Activated CD4-positive, alpha-beta T cell treated with anti-CD3 and anti-CD28 coated beads, Interleukin-2, amount 50 U/mL, for 48 hours (primary cell): Measurements from ENCODE around the gene MRPL44.
A peak's percentile ranks its signal among the peaks of the same experiment; 100 is the strongest.
"Not testable (repeated sequence)": the region's sequence is repeated elsewhere in the genome, so short reads cannot be mapped to it uniquely, and the experiment has no call there.

Source experiments
- DNase-seq, 2 experiments: peaks; one replicate each; pipeline ENCODE4 v3.0.0-alpha.2; 2020

The MRPL44 gene

DNA sequence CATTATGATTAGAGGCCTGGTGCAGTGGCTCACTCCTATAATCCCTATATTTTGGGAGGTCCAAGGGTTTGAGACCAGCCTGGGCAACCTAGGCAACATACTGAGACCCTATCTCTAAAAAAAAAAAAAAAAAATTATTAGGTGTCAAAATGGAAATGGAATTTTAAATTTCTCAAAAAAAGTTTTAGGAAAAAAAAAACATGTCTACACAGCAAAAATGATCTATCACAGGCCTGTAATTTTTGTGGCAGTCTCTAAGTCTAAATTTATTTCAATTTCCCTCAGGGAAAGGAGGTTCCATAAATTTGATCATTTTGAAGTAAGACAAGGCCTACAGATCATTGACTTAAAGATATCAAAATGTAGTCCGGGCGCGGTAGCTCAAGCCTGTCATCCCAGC lies 16.3 kb downstream of the MRPL44 start:
- DNase-seq = no peak

DNA sequence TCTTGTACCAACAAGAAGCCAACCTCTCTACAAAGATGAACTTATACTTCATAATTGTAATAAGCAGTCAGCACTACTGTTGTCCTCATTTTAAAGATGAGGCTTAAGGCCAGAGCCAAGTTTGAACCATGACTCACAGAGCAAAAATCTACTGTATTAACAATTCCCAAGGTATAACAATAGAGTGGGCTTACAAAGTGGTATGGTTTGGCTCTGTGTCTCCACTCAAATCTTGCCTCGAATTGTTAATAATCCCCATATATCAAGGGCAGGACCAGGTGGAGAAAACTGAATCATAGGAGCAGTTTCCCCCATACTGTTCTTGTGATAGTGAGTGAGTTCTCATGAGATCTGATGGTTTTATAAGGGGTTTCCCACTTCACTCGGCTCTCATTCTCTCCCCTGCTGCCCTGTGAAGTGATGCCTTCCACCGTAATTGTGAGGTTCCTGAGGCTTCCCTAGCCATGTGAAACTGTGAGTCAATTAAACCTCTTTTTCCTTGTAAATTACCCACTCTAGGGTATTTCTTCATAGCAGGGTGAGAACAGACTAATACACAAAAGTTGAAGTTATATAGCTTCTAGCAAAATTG lies 19.5 kb downstream of the MRPL44 start:
- no peak for DNase-seq

DNA sequence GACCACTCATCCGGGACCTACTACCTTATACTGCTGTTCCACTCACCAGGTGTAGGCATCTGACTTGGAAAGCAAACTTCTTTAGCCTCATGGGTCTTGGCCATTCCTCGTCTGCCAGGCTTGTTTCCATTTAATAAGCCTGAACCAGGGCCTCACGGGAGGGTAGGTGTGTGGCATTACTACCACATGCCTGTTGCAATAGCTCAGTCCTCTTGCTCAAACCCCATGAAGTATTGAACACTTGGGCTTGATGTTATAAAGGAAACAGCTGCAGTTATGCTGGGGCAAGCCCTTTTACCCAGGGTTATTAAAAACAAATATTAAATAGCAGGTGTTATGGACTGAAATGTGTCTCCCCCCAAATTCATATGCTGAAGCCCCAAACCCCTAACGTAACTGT lies 21.2 kb downstream of the MRPL44 start:
- DNase-seq = no peak

DNA sequence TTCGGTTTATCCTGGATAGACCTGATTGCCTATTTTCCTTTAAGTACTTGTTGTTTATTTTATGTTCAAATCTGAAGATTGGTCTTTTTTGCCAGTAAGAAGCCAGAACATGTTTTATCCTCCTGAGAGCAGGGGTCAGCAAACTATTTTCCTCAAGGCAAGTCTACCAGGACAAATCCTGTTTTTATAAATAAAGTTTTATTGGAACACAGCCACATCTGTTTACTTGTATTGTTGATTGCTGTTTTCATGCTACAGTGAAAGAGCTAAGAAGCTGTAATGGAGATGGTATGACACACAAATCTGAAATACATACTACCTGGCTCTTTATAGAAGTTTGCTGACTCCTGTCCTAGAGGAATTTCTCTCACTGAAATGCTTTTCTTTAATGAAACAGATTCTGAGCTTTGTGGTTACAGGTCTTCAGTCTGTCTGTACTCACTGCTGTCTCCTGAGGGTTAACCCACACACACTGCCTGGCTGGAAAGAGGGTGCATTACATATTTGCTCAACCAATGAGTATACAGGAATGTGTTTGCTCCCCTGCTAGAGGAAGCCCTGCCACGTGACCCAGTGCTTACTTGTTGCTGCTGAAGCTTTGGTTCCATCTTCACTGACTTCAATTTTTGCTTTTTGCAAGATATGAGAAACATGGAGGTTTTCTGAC lies 22.6 kb downstream of the MRPL44 start:
- no peak for DNase-seq

DNA sequence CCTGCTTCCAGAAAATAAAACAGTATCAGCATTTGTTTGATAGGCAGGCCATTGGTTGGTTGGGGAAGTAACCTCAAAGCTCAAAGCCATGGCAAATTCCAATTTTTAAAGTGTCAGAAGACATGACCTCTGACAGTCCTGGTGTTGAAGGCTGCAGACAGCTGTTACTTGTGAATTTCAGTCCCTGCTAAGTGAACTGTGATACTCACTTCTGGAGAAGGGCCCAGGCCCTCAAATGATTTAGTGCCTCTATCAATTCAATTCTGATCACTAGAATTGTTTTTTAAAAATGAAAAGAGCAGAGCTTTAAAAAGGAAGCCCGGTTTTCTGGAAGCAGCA lies 23.1 kb downstream of the MRPL44 start:
- DNase-seq = no peak

DNA sequence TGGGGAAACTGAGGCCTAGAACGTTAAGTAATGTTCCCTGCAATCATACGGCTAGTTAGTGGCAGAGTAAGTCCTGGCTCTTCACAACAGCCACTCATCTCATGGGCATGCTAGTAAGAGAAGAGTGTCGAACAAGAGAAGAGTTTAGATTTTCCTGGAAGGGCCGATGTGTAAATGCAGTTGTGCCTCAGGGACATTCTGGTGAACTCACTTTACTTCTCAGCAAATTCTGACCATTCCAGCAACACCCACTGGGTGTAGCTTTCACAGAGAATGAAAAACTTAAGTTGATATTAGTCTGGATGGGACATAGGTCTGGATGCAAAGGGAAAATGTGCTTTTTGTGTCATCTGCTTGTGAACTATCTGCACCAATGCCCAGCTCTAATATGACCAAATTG lies 23.5 kb downstream of the MRPL44 start:
- DNase-seq = no peak

DNA sequence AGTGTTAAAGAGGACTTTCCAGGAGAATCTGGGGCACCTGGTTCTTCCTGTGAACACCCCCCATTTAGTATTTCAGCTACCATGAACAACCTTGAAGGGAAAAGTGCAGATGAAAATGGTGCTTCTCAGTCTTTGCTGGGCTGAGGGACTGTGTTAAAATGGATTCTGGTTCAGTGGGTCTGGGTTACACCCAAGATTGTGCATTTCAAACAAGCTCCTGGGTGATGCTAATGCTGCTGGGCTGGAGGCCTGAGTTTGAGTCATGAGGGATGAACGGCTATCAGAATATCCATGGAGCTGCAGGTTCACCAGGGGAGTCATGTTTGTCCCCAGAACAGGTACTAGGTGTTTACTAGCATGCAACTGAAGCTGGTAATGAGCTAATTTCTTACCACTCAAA lies 24.0 kb downstream of the MRPL44 start:
- no peak for DNase-seq

DNA sequence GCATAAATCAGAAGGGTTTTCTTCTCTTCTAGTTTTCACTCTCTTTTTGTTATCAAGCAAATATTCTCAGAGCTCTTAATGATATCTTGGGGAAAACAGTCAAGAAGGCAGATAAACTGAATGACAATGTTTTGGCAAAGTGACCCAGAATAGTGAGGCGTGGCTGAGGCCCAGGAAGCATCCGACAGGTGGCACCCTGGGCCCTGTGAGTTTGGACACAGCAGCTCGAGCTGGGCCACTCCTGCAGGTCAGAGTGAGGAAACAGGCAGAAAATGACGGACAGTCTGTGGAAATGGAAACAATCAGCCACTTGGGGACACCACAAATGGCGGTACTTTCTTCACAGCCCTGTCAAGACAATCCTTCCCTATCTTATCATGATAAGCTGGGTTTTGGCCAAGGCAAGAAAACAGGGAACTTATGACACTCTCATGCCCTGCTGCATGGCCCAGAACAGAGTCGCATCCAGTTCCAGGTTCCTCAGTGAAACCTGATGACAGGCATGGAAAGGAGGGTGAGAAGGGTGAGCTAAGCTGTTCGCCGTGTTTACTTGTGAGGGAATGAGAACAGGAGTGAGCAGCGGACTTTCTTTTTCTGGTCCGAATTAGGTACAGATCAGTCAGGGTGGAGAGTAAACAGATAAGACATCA lies 32.1 kb downstream of the MRPL44 start:
- DNase-seq = no peak

DNA sequence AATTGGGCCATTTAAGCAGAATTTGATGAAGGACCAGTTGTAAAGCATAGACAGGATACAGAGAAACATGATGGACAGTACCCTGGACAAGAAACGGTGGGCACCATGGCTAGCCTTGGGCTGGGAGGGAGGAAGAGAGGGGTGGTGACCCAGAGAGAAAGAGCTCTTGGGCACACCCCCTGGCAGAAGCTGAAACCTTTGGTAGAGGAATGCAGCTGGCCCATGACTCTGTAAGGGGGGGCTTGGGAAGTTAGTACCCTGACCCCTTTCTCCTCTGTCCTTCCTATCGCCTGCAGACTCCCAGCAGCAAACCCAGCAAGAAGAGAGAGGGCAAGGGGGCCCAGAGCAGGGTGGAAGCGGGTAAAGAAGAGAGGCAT lies 32.6 kb downstream of the MRPL44 start:
- no peak for DNase-seq

DNA sequence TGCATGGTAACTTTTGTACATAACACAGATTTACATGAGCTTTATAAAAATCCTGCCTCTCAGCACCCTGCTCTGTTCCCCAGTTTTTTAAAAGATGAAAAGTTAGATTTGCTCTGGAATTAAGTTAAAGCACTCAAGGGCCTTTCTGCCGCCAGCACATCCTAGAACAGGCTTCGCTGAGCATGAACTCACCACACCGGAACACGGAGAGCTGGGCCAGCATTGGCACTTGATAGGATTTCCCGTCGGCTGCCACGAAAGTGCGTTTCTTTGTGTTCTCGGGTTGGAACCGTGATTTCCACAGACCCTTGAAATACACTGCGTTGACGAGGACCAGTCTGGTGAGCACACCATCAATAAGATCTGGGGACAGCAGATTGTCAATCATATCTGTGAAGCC lies 34.3 kb downstream of the MRPL44 start:
- DNase-seq = no peak

DNA sequence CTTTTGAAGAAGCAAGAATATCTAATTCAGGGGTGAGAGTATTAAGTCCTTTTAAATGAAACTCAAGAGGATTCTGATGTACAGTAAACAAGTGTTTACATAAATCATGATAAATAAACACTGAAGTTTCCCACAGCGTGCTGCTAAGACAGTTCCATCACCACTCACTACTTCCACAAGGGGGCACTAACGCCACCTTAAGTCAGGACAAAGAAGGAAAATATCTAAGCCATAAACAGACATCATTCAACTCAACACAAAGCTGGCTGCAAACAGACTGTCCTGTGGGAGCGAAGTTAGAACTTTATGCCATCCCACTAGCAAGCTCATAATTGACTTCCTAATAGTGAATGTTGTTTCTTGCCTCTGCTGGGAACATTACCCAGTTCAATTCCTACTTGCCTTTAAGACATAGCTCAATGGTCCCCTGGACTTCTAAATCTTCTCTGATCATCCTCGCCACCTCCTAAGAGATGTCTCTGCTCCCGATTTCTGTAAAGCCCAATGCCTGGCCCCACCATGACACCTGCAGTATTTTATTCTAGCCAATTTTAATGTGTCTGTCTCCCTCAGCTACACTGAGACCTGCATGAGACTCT lies 36.5 kb downstream of the MRPL44 start:
- DNase-seq = peak; percentile 65

DNA sequence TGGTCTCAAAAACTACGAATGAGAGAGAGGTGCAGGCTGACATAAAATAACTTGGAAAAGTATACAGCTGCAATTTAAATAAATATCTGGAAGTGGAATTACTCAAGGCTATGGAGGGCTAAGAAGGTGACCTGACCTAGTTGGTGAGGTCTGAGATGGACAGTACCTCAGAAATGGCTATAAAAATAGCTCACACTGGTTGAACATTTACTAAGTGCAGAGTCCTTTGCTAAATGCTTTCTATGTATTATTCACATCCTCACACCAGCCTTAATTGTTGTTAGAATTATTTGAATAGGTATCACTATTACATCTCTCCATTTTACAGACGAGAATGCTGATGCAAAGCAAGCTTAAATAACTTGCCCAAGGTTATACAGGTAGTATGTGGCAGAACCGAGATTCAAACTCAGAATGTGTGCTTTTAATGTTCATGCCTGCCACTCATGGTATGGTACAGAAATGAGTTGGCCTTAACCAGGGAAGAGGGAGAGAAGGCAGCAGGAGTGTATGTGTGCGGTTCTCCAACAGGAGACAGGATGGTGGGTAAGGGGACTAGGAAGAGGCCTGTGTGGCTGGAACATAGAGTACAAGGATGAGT lies 37.4 kb downstream of the MRPL44 start:
- DNase-seq = no peak

DNA sequence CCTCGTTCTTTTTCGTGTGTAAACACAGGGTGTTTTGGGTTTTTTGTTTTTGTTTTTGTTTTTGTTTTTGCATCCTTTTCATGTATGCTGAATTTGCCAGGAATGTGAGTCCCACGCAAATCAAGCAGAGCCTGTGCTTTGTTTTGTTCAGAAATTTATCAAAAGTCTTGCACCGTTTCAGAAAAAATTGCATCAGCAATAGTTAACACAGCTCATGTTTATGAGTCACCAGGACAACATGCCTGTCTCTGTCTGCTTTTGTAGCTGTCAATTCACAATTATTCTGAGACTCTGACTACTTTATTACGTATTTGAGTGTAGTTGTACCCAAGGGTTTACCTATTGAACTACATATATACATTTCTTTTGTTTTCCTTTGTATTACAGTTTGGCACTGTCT lies 38.3 kb downstream of the MRPL44 start:
- DNase-seq = no peak

DNA sequence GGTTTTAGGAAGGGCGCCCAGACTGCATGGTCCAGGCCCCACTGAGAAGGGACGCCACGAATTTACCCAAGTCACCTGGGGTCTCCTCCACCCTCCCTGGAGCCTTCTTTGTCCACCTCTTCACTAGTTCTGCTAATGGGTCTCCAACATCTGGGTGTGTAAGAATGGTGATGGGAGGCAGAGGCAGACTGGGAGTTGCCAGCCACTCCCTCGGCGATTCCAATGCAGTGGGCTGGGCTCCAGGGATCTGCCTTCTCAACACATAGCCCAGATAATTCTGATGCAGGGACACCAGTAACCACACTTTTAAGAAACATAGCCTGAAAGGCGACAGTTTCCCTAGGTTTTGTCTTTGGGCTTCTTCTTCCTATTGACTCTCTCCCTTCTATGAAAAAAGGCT lies 39.1 kb downstream of the MRPL44 start:
- no peak for DNase-seq

DNA sequence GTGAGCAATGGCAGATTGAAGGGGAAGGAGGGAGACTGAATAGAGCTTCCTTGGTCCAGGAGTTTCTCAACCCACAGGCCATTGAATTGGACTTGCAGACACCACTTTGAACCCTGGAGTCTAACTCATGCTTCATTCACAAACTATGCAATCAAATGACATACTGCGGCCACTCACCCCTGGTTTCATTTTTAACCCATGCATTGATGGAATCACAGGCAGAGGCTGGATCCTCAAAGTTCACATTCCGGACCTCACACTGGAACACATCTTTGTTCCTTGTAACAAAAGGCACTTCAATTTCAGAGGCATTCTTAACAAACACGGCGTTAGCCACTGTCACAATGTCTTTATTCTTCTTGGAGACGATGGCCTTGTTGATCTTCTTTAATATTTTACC lies 40.7 kb downstream of the MRPL44 start:
- no peak for DNase-seq

DNA sequence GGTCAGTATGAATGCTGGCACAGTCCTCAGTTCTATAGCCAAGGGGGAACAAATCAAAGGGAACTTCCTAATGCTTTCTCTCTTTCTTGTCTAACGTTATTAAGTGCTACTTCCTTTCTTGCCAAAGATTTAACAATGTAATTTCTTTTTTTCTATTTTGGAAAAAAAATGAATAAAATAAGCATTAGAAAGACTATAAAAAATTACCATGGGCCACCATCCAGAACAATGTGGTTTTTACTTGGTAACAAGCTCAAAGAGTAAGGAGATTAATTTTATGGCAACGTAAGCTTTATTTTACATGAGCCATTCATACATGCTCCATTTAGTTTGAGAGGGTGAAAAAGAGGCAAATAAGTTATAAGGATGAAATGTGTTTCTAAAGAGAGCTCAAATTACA lies 41.7 kb downstream of the MRPL44 start:
- DNase-seq = no peak

DNA sequence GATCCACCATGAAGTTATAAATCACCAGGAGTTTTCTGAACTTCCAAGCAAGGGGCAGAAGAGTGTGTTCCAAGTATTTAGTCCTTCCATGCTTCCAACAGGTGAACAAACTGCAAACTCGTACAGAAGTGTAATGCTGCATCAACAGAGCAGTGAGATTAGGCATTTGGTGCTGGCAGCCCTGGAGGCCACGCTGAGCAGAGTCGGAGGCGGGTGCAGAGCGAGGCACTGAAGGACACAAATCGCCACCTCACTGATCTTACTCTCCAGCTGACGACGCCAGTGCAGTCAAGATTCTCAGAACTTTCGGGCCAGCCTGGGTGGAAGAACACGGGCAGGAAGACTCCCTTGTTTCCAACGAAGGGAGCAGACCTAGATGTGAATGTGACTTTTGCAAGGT lies 42.6 kb downstream of the MRPL44 start:
- no peak for DNase-seq

DNA sequence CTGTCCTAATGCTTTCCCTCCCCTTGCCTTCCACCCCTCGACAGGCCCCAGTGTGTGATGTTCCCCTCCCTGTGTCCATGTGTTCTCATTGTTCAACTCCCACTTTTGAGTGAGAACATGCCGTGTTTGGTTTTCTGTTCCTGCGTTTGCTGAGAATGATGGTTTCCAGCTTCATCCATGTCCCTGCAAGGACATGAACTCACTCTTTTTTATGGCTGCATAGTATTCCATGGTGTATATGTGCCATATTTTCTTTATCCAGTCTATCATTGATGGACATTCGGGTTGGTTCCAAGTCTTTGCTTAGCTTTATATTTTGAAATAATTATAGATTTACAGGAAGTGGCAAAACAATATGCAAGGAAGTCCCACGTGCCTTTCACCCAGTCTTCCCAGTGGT lies 43.4 kb downstream of the MRPL44 start:
- not testable (repeated sequence) for DNase-seq

DNA sequence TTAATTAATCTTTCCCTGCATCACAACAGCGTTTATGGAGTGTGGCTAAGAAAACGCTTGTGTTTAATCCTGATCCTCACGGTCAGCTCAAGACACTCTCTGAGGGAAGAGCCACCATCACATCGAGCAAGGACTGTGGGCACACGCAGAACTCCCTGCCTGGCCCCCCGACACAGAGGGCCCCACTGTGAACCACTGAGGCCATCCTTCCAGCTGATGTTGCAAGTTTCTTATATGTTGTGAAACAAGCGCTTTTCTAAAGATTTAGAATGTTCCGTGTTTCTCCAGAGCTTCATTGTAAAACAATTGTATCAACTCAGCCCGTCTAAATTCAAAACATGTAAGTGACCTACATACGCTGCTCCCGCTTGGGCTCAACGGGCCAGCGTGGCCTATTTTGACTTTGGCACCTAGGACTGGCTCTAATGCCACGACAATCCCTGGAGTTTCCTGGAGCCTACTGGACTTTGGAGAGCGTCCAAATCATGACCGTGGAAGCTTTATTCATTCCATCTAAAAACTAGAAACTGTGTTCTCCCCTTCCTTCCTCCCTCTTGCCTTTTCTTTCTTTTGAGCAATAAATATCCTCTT lies 46.9 kb downstream of the MRPL44 start:
- DNase-seq = no peak

DNA sequence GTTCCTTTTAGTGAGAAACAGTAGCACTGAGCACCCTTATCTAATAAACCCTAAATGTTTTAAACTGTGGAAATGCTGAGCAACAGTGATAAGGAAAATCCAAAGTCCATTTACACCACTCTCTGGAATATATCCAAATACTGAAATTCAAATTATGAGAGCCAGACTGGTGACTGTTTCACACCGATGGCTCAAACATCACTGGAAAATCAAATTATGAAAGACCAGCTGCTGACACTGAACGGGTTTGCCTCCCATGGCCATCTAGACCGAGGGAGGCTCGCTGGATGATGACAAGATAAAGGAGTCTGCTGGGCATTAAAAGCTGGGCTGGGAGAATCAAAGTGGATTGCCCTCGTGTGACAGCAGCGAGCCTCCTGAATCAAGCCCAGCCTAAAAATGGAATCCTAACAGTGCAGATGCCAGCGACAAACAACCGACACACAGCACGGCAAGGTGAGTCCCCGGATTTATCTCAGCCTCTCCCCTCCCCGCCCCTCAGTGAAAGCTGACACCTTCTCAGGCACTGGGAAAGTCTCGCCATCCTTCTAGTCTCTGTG lies 51.5 kb downstream of the MRPL44 start:
- no peak for DNase-seq

DNA sequence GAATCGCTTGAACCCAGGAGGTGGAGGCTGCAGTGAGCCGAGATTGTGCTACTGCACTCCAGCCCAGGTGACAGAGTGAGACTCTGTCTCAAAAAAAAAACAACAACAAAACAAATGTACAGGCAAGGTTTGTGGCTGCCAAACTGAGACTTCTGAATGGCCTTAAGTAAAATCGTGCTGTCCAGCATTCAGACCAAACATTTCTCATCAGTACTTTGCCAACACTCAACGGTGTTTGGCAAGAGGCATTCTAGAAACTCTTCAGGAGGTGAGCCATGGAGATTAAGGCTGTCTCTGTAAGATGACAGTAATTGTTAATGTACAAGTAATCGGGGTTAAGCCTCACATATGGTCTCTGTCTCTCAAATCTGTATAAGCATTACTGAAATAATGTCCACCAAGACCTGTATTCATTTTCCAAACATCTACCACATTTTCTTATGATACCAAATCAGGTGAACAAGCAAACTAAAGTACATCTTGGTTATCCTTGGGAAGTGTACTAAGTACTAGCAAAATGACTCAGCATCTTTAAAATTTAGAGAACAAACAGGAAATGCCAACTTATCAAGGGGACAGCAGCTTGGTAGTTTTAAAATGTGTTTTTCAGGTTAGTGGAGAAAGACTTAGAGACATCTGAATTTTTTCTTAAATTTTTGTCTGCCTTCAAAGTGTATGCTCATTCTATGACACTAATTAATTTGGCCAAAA lies 52.5 kb downstream of the MRPL44 start:
- DNase-seq = no peak

DNA sequence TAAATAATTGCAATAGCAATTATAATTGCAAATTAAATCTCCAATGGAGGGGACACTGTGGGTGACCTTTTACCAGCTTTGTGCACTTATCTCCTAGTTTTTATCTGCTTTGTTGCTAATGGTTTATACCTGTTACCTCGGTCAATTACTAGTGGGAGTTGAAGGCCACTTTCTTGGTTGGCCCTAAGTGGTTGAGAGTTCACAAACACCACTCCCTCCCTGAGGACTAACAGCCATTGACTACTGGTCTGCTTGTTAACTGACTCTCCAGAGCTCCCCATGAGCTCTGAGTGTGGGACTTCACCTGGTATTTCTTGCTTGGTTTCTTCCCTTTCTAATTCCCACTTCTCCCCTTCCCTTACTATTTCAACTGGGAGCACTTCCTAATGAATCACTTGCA lies 54.6 kb downstream of the MRPL44 start:
- DNase-seq = no peak

DNA sequence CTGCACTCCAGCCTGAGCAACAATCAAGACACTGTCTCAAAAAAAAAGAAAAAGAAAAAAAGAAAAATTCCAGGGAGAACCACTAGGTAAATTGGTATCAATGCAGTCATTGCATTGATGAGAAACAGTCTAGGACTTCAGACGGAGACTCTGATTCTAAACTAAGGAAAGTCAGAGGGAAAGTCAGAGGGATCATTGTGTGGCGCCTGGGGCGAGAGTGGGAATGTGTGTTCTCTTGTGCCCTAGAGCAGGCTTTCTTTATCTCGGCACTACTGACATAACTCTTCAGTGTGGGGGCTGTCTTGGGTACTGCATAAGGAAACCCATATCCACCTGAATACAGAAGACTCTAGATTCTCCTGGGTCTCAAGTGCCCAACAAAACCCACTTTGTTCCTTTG lies 57.1 kb downstream of the MRPL44 start:
- DNase-seq = no peak
